Measurements from ENCODE around the gene RTN4RL2.

- no peak for TF ChIP-seq CTCF (IDR thresholded peaks at IDR 0.05)
- TF ChIP-seq ZFX (IDR thresholded peaks at IDR 0.05; ENCODE audit: borderline replicate concordance): no peak
Observed at GRCh38 chr11:57413681-57414080, 46.6 kb upstream of the RTN4RL2 start.

All from 22Rv1 (cell line).